HG03432 (cell line): ENCODE results near the gene CLEC4M.
"Not testable (repeated sequence)": the region's sequence is repeated elsewhere in the genome, so short reads cannot be mapped to it uniquely, and the experiment has no call there.

ENCODE experiments used
- ATAC-seq: cut with Tn5 transposase; IDR thresholded peaks from one replicate; pipeline ENCODE4 v1.9.1; 2021; ENCODE audit warnings: mild to moderate bottlenecking, moderate library complexity; ENCODE audit not compliant: unreplicated experiment

CLEC4M gene

DNA sequence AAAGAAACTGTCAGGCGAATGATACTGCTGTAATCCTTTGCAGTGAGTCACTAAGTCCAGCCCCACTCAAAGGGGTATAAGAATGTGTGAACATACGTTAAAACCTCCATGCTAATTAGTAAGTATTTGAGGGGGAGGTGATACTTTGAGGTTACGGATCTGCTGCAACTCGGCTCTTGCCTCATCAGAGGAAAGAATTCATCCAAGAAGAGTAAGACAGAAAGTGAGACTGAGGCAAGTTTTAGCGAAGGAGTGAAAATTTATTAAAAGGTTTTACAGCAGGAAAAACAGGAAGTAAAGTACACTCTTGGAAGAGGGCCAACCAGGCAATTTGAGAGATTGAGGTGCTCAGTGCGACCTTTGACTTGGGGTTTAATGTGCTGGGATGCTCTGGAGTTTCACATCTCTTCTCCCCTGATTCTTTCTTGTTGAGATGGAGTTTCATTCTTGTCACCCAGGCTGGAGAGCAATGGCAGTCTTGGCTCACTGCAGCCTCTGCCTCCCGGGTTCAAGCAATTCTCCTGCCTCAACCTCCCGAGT is 9.8 kb downstream of the CLEC4M start:
- no peak for ATAC-seq

DNA sequence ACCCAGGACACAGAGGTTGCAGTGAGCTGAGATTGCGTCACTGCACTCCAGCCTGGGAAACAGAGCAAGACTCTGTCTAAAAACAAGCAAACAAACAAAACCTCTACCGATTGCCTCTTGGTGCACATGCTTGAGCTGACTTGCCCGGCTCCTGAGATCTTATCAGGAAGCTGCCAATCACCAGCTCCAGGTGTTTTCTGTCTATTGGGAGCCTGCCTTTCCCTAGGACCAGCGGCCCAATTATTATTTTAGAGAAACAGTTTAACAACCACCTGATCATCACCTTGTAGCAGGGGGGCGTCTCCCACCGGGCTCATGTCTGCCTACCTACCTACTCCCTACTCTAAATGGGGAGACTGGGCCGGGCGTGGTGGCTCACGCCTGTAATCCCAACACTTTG is 10.8 kb downstream of the CLEC4M start:
- no peak for ATAC-seq

DNA sequence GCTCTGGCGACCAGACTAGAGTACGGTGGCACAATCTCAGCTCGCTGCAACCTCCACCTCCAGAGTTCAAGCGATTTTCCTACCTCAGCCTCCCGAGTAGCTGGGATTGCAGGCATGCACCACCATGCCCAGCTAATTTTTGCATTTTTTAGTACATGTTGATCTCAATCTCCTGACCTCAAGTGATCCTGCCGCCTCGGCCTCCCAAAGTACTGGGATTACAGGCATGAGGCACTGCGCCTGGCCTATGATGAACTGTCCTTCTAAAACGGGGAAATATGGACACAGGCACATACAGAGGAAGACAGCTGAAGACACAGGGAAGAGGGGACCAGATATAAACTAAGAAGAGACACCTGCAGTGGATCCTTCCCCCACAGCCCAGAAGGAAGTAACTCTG is 12.7 kb downstream of the CLEC4M start:
- ATAC-seq = no peak

DNA sequence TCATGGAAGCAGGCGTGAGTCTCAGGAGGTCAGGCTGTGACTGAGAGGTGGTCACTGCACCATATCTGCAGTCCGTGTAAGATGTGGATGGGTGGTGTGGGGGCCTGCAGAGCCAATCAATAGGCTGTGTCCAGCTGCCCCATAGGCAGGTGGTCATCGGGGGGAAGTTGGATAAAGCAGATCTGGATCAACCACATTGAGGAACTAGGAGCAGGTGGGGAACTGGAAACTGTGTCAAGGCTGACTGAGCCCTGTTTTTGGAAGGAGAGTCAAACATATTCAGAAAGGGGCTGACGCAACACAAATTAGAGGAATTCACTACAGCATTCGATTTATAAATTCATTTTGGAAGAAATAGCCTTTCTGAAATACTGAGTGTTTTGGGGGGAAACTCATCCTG is 15.0 kb downstream of the CLEC4M start:
- ATAC-seq = no peak

DNA sequence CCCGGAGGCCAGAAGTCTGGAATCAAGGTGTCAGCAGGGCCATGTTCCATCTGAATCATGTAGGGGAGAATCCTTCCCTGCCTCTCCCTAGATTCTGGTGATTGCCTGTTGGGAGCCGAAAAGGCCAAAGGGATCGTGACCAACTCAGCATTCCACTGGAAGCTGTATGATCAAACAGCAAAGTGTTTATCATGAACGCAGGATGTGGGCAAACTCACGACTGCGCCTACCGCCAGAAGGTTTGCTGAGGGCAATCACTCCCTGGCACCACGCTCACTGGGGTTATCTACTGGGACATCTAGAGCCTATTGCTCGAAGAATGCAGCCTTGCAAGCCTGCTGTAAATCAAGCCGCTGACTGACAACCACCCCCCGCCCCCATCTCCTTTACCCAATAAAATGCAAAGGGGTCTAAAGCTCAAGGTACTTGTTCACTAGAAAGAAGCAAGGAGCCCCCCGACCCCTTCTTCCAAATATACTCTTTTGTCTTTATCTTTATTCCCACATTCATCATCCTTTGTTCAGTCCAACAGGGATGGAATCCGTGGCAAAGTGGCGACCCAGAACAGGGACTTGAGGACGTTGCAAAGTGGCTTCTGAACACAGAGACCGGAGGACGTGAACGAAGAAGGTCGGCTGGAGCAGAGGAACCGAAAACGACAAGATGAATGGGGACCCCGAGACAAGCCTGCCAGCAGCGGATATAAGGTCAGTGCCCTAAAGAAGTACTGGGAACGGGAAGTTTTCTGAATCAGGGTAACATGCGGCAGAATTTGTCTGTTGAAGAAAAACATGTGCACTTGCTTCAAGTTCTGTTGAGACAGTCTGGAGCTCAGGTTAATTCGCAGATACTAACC is 16.8 kb downstream of the CLEC4M start:
- no peak for ATAC-seq

DNA sequence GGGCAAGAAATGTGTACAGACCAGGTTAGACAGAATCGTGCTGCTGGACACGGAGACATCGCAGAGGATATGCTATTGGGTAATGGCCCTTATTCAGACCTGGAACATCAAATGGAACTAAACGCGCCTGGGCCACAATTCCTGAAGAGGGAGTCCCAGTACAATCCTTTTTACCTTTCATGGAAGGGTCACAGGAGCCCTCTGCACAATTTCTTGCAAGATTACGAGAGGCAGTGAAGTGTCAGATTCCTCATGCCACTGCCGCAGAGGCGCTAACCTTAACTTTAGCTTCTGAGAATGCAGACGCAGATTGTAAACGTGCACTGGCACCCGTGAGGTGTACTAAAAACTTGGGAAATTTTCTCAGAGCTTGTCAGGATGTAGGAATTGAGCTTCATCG is 18.1 kb downstream of the CLEC4M start:
- ATAC-seq = no peak

DNA sequence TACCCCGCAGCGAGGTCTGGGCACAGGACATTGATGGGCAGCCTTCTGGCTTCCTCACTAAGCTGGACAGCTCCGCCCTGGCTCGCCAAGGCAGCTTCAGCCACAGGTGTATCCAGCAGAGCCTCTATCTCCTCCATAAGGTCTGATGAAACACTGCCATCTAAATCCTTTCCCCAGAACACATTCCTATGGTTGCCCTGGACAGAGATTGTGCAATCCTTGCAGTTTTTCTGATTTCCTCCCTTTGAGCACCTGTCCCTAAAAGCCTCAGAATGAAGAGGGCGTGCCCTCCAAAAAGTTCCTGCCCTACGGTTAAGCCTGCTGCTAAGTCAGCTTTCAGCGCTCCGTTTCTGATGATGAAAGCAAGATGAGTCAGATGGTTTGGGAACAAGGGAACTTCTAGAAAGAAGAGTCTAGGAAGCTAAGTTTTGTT is 21.0 kb downstream of the CLEC4M start:
- ATAC-seq = no peak

DNA sequence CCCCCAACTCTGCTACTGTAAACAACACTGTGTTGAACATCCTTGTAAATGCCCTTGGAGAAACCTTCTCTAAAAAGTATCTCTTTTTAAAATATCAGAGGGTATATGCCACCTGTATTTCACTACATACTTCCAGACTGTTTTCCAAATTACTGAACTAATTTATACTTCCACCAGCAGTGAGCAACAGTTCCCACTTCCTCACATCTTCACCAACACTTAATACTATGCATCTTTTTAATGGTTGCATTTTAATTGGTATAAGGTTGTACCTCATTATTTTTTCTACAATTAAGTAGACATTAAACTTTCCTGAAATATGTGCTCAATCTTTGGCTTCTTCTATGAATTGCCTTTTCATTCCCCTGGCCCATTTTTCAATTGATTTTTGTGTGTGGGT is 21.8 kb downstream of the CLEC4M start:
- no peak for ATAC-seq

DNA sequence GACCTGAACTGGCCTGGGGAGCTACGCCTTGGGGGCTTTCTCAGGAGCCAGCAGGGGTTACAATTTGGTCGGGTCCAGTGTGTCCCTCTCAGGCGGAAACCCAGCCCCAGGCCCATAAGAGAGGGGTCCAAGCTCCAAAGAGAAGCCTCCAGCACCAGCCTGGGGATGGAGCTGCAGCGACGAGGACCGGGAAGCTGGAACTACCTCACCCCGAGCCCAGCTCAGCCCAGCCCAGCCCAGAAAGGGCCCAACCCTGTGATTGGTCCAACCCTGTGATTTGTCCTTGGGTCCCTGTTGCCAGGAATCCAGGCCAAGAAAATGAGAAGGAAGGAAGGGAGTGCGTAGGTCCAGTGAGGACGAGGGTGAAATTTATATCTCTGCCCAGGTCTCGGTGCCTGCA is 24.1 kb downstream of the CLEC4M start:
- ATAC-seq = no peak

DNA sequence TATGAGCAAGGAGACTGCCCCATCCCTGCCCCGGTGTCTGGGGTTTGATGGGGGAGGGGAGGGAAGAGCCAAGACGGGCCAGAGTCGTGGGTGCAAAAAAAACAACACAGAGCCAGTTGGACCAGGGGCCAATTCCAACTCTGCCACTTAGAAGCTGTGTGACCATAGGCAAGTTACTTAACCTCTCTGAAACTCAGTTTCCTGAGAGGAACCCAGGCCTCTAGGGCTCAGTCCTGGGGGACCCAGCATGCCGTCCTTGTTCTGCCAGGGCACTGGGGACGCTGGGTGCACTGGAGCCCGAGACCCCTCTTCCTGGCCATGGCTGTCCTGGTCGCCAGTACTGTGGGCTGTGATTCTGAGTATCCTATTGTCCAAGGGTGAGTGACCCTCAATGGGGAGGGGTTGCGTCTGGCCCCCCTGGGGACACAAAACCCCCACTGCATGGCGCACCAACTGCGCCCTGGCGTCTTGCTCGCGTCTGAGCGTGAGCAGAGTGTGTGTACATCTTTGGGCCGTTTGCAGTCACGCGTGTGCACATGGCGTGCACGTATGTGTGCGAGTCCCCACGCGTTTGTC is 24.6 kb downstream of the CLEC4M start:
- no peak for ATAC-seq

DNA sequence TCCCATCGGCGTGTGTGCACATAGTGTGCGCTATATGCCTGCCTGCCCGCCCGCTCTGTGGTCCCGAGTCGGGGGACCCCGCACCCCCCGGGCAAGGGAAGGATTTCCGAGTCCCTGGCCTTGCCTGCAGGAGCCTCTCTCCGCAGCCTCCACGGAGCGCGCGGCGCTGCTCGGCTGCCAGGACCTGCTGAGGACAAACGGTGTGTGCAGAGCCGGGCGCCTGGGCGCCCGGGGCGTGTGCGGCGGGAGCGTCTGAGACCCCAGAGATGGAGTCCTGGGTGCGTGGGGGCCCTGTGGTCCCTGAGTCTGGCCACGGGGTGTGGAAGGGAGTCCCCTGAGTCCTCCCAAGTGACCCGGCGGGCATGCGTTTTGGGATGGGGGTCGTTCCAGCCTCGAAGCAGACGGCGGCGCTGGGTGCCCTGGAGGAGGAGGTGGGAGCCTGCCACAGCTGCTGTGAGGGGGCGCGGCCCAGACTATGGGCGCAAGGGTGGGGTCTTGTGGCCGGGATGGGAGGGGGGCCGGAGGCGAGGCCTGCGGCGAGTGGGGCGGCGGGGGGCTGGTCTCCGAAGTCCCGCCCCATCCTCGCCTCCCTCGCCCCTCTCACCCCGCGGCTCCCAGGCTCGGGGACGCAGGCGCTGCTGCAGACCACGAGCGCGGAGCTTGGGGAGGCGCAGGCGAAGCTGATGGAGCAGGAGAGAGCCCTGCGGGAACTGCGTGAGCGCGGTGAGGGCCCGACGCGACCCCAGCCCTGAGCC is 25.3 kb downstream of the CLEC4M start:
- ATAC-seq = no peak

DNA sequence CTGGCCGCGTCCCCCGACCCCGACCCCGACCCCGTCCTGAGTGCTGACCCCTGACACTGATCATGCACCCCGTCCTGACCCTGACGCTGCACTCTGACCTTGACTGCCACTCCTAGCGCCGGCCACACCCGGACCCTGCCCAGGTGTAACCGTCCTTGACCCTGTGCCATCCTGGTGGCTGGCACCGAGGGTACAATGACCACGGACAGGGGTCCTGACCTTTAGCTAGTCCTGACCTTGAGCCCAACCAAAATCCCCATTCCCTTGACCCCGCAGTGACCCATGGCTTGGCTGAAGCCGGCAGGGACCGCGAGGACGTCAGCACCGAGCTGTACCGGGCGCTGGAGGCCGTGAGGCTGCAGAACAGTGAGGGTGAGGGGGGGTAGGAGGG is 25.9 kb downstream of the CLEC4M start:
- ATAC-seq = no peak

DNA sequence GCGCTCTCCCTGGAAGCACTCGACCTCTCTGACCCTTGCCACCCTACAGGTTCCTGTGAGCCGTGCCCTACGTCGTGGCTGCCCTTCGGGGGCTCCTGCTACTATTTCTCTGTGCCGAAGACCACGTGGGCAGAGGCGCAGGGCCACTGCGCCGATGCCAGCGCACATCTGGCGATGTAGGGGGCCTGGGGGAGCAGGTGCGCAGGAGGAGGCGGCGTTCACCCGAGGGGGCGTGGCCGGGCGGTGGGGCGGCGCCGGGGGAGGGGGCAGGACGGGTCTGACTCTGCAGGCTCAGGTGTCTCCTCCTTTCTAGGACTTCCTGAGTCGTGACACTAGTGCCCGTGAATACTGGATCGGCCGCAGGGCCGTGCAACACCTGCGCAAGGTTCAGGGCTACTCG is 26.4 kb downstream of the CLEC4M start:
- no peak for ATAC-seq

DNA sequence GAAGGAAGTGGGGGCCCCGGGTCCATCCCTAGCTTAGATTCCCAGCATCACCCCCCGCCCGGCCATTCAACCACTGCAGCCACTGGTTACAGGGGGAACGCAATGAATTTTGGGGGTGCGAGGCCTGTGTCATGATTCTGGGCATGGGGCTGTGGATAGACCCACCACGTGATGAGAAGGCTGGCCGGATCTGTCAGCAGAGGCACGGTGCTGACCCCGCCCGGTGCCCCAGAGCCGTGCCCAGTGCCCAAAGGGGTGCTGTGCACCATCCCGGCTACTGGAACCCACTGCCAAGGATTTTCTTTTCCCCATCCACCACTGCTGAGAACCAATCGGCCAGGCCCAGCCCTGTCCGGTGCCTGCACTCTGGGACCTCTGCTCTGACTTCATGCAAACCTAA is 27.4 kb downstream of the CLEC4M start:
- ATAC-seq = no peak

DNA sequence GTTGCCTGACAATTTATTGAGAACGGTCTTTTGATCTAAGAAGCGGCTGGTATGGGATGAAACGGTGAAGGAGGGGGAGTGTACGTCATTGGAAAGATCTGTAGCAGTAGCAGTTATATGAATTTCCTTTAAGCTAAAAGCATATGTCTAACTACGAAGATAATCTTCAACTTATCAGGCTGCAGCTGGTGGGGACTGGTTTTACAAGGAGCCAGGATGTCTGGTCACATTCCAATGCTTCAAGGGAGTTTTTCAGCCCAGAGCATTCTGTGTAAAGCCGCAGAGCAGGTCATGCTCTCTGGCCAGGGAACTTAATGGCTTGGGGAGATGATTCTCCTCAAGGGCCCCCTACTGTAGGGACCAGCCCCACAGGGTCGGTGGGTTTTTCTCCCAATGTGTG is 29.2 kb downstream of the CLEC4M start:
- no peak for ATAC-seq

DNA sequence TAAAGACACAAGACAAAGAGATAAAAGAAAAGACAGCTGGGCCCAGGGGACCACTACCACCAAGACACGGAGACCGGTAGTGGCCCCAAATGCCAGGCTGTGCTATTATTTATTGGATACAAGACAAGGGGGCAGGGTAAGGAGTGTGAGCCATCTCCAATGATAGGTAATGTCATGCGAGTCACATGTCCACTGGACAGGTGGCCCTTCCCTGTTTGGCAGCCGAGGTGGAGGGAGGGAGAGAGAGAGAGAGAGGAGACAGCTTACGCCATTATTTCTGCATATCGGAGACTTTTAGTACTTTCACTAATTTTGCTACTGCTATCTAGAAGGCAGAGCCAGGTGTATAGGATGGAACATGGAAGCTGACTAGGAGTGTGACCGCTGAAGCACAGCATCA is 29.7 kb downstream of the CLEC4M start:
- not testable (repeated sequence) for ATAC-seq

DNA sequence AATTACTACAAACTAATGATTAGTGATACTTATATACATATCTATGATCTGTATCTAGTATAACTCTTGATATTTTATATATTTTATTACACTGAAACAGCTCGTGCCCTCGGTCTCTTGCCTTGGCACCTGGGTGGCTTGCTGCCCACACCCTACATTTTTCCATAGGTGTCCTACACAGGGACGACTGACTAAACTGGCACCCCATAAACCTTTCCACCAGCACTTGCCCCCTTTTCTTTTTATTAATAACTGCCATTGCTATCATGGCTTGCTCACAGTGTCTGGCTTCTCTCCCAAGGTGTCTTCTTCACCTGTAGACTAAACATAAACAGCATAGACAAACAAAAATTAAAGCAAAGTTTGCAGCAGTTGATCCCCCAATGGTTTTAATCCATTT is 30.4 kb downstream of the CLEC4M start:
- ATAC-seq = no peak

DNA sequence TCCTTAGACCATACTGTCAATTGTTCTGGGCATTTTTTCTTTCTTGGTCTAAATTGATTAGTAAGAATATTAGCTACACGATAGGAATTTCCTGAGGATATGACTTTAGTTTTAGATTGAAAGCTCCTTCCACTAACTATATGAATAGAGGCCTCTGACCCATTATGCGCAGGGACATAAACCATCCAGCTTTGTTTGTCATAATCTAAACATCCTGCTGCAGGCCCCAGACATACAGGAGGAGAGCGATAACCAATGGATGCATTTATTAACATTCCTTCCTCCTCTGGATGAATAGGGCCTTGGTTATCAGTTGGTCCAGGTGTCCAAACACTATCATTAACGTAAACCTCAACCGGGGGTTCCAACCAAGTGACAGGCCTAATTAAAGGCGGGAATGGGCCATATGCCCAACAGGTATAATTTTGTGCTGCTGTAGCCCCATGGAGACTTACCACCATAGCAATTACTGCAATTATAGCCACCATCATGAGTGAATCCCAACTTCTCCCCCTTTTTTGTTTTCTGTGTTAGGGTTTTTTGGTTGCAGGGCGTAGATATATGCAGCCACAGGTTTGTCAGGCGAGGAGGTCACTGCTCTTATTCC is 32.6 kb downstream of the CLEC4M start:
- no peak for ATAC-seq

DNA sequence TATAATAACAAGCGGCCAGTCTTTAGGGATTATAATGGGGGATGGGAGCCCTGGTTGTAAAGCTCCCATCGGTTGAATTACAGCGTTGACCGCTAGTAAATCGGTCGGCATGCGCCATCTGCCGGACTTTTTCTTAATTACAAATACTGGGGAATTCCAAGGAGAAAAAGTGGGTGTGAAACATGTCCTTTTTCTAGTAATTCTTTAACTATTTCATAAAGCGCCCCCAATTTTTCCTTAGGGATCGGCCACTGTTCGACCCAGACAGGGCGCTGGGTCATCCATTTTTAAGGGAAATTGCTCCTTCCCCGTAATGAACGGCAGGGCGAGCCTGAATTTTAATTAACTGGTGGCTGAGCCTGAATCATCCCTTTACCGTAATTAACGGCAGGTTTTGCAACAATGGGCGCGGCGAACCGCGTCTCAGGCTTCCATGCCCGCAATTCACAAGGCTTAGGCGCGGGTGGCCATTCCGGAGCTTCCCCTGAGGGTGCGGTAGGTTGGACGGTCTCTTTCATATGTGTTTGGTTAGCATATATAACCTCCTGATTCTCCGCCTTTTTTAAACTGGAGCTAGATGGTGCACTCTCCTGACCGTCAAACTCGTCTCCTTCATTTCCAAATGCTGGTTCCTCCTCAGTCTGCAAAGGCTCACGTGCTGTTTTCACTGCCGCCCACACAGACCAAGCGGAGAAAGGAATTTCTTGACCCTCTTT is 36.8 kb downstream of the CLEC4M start:
- no peak for ATAC-seq

DNA sequence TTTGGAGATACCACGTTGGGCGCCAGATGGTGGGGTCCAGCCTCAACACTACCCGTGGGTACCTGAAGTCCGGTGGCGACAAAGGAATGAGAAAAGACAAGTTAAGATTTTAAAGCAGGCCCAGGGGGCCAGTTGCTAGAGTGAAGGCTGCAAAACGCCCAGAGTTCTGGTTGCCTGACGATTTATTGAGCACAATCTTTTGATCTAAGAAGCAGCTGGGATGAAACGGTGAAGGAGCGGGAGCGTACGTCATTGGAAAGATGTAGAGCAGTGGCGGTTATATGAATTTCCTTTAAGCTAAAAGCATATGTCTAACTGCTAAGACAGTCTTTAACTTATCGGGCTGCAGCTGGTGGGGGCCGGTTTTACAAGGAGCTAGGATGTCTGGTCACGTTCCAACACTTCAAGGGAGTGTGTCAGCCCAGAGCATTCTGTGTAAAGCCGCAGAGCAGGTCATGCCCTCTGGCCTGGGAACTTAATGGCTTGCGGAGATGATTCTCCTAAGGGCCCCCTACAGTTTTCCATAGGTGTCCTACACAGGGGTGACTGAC is 38.1 kb downstream of the CLEC4M start:
- no peak for ATAC-seq
